ELF-1 (cell line): ENCODE measurements around the gene NPLOC4.

Experiments used
- DNase-seq: peaks from one replicate; pipeline ENCODE4 v3.0.0-alpha.2; 2016; ENCODE audit warnings: low read depth, low spot score

NPLOC4 gene

GRCh38 chr17:81549031-81549557 lies 87.8 kb downstream of the NPLOC4 start:
- no peak for DNase-seq

GRCh38 chr17:81547614-81547982 lies 89.3 kb downstream of the NPLOC4 start:
- DNase-seq = no peak

GRCh38 chr17:81546906-81547613 lies 89.9 kb downstream of the NPLOC4 start:
- no peak for DNase-seq

- DNase-seq = no peak
Observed at GRCh38 chr17:81545160-81545949, 91.6 kb downstream of the NPLOC4 start.

GRCh38 chr17:81544281-81544974 lies 92.5 kb downstream of the NPLOC4 start:
- no peak for DNase-seq

GRCh38 chr17:81543756-81544155 lies 93.2 kb downstream of the NPLOC4 start:
- no peak for DNase-seq

- DNase-seq = no peak
Observed at GRCh38 chr17:81543339-81543675, 93.6 kb downstream of the NPLOC4 start.

GRCh38 chr17:81542431-81543338 lies 94.2 kb downstream of the NPLOC4 start:
- DNase-seq = no peak

- DNase-seq = no peak
Observed at GRCh38 chr17:81541123-81541522, 95.8 kb downstream of the NPLOC4 start.

GRCh38 chr17:81540676-81541027 lies 96.3 kb downstream of the NPLOC4 start:
- no peak for DNase-seq

GRCh38 chr17:81539961-81540675 lies 96.8 kb downstream of the NPLOC4 start:
- DNase-seq = no peak

GRCh38 chr17:81539571-81539900 lies 97.4 kb downstream of the NPLOC4 start:
- DNase-seq = no peak

GRCh38 chr17:81538651-81539570 lies 98.0 kb downstream of the NPLOC4 start:
- DNase-seq = no peak

GRCh38 chr17:81537856-81538555 lies 98.9 kb downstream of the NPLOC4 start:
- DNase-seq = no peak

- peak; percentile 70 for DNase-seq
Observed at GRCh38 chr17:81537343-81537855, 99.5 kb downstream of the NPLOC4 start.

- peak; percentile 35 for DNase-seq
Observed at GRCh38 chr17:81536299-81537290, 100.3 kb downstream of the NPLOC4 start.

GRCh38 chr17:81535480-81536298 lies 101.2 kb downstream of the NPLOC4 start:
- DNase-seq = no peak
